Activated gamma-delta T cell treated with Interleukin-2 at 50 U/mL for 16 hours (primary cell): ENCODE data around the gene ZMPSTE24.
"Not testable (repeated sequence)": the region's sequence is repeated elsewhere in the genome, so short reads cannot be mapped to it uniquely, and the experiment has no call there.

Experiments
- DNase-seq: peaks from one replicate; pipeline ENCODE4 v3.0.0-alpha.2; 2020

The ZMPSTE24 gene

GRCh38 chr1:40318970-40319621, 61.1 kb downstream of the ZMPSTE24 start:
- DNase-seq = no peak

- not testable (repeated sequence) for DNase-seq
Measured at GRCh38 chr1:40331403-40331802, 73.4 kb downstream of the ZMPSTE24 start.

- no peak for DNase-seq
Measured at GRCh38 chr1:40332695-40333094, 74.7 kb downstream of the ZMPSTE24 start.

GRCh38 chr1:40337443-40337842, 79.4 kb downstream of the ZMPSTE24 start:
- DNase-seq = no peak

- peak; percentile 89 for DNase-seq
Measured at GRCh38 chr1:40338745-40339419, 80.8 kb downstream of the ZMPSTE24 start.

- DNase-seq = no peak
Measured at GRCh38 chr1:40339420-40340323, 81.6 kb downstream of the ZMPSTE24 start.

- DNase-seq = no peak
Measured at GRCh38 chr1:40341491-40342380, 83.7 kb downstream of the ZMPSTE24 start.

- not testable (repeated sequence) for DNase-seq
Measured at GRCh38 chr1:40342381-40342717, 84.3 kb downstream of the ZMPSTE24 start.
